GM21529 (cell line): ENCODE results near the gene CXorf65.

Experiments
- ATAC-seq: cut with Tn5 transposase; IDR thresholded peaks from one replicate; pipeline ENCODE4 v1.9.1; 2021; ENCODE audit not compliant: unreplicated experiment

The CXorf65 gene

DNA sequence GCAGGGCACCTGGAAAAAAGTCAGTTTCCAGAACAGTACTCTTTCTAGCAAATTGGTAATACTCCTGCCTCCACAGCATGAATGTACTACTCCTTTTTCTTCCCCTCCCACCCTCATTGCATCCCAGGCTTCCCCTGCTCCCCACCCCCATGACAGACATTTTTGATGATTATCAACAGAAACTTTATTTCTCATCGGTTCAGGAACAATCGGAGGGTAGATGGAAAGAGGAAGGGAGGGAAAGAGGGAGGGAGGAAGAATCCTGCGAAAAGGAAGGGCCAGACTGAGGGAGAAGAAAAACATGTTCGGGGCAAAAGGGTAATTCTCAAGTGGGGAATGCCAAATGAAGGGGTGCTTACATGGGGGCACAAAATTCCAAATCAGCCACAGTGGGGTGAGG is 705 bp upstream of the CXorf65 start:
- ATAC-seq: no peak

- ATAC-seq: no peak
Observed at GRCh38 chrX:71105628-71106027, 912 bp downstream of the CXorf65 start.

DNA sequence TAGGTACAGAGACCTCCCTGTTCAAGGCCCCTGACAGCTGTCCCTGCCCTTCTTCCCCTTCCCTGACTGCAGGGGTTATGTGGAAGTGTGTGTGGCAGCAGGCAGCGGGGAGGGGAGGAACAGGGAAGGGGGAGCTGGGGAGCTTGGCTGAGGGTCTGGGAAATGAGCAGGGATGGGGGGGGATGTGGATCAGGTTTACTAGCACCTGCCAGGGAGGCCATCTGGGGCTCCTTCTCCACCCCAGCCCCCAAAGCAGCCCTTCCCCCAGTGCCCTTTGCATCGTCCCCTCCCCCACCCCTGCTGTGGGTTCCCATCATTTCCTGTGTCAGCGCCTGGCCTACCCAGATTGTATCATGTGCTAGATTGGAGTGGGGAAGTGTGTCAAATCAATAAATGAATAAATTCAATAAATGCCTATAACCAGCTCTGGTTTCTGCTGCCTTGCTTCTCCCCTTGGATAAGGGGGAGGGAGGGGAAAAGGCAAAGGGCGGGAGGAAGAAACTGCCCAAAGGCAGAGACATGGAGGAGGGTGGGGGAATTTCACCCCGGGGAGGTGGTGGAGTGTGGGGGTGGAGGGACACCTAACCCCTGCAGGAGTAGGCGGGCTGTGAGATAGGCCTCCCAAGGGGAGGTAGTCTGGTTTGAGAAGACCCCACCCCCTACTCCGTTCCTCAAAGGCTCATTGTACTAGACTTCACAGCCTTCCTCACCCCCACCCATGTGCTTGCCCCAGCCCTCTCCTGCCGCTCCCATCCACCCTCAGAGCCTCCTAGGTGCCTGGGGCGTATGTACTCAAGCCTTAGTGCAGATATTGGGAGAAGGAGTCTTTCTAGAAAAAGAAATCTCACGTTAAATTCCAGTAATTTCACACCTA is 3.2 kb downstream of the CXorf65 start:
- ATAC-seq: no peak

- ATAC-seq: no peak
Observed at GRCh38 chrX:71102292-71102691, 4.2 kb downstream of the CXorf65 start.

DNA sequence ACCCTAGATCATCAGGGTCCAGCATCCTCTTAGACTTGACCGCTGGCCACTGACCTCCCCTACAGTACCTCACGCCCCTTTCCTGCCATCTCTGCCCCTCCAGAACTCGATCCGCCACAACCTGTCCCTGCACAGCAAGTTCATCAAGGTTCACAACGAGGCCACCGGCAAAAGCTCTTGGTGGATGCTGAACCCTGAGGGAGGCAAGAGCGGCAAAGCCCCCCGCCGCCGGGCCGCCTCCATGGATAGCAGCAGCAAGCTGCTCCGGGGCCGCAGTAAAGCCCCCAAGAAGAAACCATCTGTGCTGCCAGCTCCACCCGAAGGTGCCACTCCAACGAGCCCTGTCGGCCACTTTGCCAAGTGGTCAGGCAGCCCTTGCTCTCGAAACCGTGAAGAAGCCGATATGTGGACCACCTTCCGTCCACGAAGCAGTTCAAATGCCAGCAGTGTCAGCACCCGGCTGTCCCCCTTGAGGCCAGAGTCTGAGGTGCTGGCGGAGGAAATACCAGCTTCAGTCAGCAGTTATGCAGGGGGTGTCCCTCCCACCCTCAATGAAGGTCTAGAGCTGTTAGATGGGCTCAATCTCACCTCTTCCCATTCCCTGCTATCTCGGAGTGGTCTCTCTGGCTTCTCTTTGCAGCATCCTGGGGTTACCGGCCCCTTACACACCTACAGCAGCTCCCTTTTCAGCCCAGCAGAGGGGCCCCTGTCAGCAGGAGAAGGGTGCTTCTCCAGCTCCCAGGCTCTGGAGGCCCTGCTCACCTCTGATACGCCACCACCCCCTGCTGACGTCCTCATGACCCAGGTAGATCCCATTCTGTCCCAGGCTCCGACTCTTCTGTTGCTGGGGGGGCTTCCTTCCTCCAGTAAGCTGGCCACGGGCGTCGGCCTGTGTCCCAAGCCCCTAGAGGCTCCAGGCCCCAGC is 5.7 kb downstream of the CXorf65 start:
- ATAC-seq: no peak

GRCh38 chrX:71099736-71100135 is 6.8 kb downstream of the CXorf65 start:
- ATAC-seq: no peak

DNA sequence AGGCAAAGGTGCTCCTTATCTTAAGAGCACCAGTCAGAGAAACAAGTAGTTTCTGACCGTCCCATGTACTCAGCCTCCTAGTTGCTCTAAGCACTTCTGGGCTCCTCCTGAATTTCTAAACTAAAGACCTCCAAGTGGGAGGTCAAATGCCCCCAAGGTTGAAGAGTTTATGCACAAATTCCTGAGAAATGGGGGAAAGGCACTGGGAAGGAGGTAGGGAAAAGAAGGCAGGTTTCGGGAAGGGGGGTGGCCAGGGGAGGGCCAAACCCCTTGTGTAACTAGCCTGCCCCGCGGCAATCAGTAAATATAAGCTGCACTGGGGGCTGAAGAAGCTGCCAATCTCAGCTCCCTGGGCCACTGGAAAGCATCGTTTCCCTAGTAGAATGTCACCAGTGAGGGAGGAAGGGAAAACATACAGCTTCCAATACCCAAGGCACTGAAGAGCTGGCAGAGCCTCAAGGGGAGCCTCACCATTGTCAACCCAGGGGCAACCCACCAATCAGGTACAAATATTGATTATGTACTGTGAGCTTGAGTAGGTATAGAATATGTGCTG is 7.5 kb downstream of the CXorf65 start:
- no peak for ATAC-seq

- peak; percentile 37 for ATAC-seq
Observed at GRCh38 chrX:71098302-71098701, 8.2 kb downstream of the CXorf65 start.

- ATAC-seq: no peak
Observed at GRCh38 chrX:71096760-71097032, 9.8 kb downstream of the CXorf65 start.

- ATAC-seq: no peak
Observed at GRCh38 chrX:71095981-71096759, 10.4 kb downstream of the CXorf65 start.

- peak; percentile 84 for ATAC-seq
Observed at GRCh38 chrX:71095555-71095980, 11.0 kb downstream of the CXorf65 start, which contains the start of gene FOXO4. TSS of gene FOXO4 (plus strand) at chrX:71095851. CDS start at chrX:71096529, 678 bp downstream.

DNA sequence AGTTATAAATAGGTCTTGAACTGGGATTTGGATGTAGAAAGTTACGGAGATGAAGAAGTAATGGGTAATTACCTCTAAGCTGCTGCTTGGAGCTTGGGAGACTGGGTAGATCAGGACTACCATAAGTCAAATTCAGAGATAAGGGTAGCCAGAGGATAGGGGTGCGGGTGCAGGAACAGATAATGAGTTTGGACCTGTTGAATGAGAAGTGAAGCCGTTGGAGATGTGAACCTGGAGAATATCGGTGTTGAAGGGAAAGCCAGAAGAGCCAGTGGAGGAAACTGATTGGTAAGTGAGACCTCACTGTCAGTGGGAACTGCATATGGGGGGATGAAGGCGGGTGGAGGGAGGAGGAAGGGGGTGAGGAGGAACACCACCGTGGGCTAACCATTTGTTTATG is 11.5 kb downstream of the CXorf65 start:
- ATAC-seq: no peak

DNA sequence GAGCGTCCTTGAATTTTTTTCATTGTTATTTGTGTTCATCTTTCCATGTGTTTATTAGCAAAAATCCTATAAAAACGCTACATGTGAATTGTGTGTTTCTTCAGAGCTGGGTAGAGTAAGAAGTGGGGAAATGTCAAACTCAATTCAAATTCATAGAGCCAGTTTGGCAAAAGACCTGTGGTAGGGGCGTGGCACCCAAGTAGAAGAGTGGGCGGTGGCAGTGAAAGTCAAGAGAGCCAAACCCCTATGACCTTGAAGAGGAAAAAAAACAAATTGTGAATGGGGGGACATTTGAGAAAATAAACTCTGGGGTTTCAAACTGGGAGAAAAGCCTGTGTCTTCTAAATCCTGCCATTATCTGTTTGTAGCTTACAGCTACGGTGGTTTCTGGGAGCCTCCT is 15.3 kb downstream of the CXorf65 start:
- ATAC-seq: no peak

DNA sequence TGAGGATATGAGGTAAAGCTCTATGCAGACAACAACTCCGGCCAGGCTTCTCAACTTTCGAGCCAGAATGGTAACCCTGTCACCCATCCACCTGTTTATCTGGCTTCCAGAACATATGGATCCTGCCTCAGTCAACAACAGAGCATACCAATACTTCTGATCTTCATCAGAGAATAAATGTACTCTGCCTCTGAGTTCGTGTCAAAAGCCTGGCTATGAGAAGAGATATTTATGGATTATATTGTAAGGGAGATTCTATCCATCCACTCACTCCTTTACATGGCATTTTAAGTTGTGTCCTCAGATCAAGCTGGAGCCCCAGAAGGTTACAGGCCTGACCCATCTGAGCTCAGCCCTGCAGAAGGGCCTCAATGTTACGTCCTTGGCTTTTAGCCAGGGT is 20.6 kb downstream of the CXorf65 start:
- no peak for ATAC-seq

DNA sequence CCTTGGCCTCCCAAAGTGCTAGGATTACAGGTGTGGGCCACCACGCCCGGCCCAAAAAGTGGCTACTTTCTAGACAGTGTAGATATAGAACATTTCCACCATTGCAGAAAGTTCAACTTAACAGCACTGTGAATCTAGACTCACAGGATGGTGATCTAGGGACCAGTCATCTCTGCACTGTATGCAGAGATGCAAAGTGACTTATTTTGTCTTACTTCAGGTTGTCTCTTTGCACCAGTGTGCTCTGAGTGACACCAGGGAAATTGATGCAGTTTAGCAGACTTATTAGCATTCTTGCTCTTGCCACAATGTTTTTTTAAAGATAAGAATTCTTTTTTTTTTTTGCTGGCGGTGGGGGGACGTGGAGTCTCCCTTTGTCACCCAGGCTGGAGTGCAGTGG is 23.7 kb downstream of the CXorf65 start:
- ATAC-seq: no peak

- no peak for ATAC-seq
Observed at GRCh38 chrX:71082124-71082647, 24.4 kb downstream of the CXorf65 start.

DNA sequence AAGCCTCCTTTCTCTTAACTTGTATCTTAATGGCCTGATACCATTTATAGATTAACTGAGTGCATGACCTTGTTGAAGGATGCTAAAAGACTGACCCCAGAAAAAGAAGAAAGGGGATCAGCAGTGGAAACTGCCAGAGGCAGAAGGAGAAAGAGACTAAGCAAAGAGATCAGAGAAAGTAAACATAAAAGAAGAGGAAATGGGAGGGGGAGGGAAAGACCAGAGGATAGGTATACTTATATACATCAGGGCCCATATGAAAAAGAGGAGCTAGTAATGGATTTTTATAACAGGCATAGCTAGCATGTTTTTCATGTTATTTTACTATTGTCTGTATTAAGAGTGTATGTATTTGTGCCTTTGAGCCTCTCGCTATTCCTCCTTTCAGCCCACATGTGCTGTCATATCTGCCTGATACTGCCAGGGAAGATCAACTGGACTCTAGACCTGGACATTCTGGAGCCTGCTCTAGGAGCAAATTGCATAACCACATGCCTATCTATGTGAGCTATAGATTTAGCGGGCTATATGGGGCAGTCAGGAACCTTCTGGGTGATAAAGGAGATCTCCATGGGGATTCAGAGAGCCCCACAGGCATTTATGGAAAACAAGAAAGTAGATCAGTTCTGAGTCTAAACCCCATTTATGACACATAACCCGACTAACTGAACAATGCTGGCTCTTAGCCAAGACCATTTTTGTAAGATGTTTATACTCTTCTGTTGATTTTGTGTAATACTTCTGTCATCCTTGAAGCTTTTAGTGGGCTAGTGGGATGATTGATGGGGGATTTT is 25.0 kb downstream of the CXorf65 start:
- ATAC-seq: no peak

- ATAC-seq: no peak
Observed at GRCh38 chrX:71070531-71070930, 36.0 kb downstream of the CXorf65 start.

GRCh38 chrX:71068044-71068918 is 38.3 kb downstream of the CXorf65 start, which contains the start of gene SNX12:
TSS of gene SNX12 (minus strand) at chrX:71068334. CDS start at chrX:71068306, 28 bp downstream.
- ATAC-seq: peak; percentile 96
